HG03378 (cell line): ENCODE results near the gene PDGFA.

ENCODE experiments used
- ATAC-seq: cut with Tn5 transposase; IDR thresholded peaks from one replicate; pipeline ENCODE4 v1.9.1; 2021; ENCODE audit warnings: mild to moderate bottlenecking, moderate library complexity; ENCODE audit not compliant: unreplicated experiment

Gene PDGFA

DNA sequence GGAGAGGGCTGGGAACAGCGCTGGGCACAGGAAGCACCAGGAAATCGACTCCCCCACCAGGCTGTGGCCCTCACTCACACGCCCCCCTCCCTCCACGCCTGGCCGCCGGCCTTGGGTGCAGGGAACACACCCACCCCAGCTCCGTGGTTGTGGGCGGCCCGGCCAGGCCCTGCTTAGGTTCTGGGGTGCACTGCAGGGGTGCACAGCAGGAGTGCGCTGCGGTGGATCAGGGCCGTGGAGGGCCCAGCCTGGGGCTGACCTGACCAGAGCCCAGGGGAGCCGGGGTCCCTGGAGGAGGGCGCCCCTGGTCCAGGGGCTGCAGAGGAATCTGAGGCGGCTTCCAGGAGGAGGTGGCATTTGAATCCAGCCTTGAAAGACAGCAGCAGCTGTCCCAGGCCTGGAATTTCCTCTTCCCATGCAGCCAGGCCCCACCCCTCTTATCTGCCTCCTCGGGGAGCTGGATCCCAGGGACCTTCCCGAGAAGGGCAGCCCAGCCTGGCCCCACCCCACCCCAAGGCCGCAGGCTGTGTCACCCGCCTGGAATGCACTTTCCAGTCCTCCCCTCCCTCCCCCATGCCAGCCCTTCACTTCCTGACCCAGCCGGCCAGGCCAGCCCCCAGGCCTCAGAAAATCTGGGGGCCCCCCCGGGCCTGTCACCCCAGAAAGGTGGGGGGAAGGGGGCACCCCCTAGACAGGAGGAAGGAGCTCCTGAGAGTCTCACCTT lies 18.4 kb upstream of the PDGFA start:
- ATAC-seq = no peak

DNA sequence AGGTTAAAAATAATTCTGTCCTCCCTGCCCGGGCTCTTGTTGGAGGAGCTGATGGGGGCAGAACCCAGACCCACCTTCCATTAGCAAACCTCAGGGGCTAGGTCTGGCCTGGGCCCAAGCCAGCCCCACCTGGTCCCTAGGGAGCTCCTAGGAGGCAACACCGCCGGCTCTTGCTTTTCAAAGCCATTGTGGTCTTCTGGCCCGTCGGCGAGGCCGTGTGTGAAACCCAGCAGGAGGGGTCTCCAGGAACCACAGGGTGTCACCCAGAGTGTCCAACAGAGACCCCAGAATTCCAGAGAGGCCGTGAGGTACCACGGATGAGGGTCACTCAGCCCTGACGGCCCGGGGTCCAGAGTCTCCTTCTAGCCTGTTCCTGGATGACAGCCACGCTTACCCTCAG lies 16.6 kb upstream of the PDGFA start:
- ATAC-seq = no peak

DNA sequence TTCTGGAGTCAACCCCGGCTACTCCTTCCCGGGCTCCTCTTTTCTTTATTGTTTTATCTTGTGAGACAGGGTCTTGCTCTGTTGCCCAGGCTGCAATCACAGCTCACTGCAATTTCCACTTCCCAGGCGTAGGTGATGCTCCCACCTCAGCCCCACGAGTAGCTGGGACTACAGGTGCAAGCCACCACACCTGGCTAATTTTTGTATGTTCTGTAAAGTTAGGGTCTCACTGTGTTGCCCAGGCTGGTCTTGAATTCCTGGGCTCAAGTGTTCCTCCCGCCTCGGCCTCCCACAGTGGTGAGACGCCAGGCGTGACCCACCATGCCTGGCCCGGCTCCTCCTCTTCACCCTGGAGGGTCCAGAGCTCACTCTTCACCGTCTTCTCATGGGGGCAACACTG lies 15.3 kb upstream of the PDGFA start:
- no peak for ATAC-seq

GRCh38 chr7:534075-534474 lies 14.4 kb upstream of the PDGFA start:
- no peak for ATAC-seq

- no peak for ATAC-seq
Measured at GRCh38 chr7:533266-533665, 13.6 kb upstream of the PDGFA start.

DNA sequence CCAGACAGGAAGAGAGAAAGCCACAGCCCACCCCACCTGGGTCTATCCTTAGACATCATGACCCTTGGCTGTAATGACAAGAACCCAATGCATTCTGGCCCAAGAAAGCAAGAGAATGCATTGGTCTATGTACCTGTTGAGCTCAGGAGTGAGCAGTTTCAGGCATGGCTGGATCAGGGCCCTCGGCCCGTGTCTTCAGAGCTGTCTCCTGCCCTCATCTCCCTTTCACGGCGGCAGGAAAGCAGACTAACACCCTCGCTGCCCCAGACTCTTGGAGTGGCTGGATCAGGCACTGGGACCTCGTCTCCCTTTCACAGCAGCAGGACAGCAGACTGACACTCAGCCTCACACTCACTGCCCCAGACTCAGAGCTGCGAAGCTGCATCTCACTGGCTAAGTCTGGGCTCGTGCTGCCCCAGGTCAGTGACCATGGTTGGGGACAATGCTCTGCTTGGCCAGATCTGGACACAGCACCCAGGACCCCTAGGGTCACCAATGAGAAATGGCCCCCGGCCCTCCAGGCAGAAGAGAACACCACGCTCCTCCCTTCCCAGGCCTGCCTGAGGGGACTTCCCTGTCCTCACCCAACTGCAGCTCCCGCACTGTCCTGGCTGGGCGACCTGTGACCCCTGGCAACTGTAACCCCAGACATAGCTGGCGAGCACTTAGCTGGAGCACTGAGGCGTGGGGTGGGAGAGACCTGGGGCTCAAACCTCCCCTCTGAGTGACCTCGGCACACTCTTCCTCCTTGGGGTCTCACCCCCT lies 12.9 kb upstream of the PDGFA start:
- no peak for ATAC-seq

DNA sequence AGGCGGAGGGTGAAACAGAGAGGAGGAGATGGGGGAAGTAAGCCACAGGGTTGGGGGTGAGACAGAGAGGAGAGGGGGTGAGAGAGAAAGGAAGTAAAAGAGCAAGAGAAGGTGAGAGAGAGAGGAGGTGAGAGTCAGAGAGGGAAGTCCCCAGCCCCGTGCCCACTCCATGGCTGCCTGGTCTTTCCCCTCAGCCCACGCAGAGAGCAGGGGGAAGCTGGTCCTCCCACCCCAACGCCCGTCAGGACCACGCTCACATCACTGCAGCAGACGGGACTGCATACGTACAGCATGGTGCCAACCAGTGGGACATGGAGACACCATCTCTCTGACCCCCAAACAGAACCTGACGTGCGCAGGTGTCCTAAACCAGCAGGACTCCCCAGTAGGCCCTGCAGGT lies 12.1 kb upstream of the PDGFA start:
- no peak for ATAC-seq

DNA sequence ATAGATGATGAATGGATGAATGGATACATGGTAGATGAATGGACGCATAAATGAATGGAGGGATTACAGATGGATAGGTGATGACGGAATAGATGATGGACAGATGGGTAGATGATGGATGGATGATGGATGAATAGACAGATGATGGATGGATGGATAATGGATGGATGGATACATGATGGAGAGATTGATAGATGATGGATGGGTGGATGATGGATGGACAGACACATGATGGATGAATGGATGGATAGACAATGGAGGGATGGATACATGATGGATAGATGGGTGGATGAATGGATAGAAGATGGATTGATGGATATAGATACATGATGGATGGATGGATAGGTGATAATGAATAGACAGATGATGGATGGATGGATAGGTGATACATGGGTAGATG lies 8.8 kb upstream of the PDGFA start:
- ATAC-seq = no peak

- ATAC-seq = no peak
Measured at GRCh38 chr7:527723-528122, 8.1 kb upstream of the PDGFA start.

DNA sequence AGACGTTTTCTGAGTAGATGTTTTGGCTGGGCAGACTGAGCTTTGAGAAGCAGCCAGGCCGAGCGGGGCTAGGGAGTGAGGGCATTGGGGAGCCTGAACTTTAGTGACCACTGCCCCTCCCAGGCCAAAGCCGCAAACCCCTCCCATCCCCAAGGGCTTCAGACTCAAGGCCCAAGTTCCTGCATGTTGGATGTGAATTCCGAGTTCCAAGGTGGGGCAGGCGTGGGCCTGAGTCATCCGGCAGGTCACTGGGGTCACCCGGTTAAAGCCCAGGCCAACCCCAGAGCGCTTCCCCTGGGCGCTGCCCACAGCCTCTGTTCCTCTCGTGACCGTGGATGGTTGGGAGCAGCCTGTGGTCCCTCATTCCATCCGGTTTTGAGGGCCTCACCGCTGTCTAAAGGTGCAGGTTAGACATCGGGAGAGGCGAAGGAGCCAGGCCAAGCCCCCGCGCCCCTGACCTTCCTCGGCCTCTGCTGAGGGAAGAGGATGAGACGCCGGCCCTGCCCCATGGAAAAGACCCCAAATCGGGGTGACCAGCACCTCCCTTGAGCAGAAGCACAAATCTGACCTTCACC lies 6.9 kb upstream of the PDGFA start:
- ATAC-seq = no peak

DNA sequence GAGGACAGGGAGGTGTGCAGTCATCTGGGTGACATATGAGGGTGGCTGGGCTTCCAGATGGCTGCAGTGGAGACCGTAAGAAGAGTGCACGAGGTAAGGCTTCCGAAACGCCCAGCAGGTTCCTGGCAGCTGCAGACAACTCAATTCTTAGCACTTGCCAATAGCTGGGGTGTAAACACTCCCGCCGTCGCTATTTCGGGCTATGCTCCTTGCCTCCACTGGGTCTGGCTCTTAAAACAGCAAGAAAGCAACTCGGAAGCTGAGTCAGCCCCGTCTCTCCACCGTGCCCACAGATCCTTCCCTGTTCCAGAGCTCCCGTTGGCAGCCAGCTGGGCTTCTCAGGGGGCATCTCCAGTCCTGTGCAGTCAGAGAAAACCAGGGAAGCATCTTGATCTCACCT lies 6.1 kb upstream of the PDGFA start:
- no peak for ATAC-seq

- ATAC-seq = no peak
Measured at GRCh38 chr7:524800-525199, 5.2 kb upstream of the PDGFA start.

DNA sequence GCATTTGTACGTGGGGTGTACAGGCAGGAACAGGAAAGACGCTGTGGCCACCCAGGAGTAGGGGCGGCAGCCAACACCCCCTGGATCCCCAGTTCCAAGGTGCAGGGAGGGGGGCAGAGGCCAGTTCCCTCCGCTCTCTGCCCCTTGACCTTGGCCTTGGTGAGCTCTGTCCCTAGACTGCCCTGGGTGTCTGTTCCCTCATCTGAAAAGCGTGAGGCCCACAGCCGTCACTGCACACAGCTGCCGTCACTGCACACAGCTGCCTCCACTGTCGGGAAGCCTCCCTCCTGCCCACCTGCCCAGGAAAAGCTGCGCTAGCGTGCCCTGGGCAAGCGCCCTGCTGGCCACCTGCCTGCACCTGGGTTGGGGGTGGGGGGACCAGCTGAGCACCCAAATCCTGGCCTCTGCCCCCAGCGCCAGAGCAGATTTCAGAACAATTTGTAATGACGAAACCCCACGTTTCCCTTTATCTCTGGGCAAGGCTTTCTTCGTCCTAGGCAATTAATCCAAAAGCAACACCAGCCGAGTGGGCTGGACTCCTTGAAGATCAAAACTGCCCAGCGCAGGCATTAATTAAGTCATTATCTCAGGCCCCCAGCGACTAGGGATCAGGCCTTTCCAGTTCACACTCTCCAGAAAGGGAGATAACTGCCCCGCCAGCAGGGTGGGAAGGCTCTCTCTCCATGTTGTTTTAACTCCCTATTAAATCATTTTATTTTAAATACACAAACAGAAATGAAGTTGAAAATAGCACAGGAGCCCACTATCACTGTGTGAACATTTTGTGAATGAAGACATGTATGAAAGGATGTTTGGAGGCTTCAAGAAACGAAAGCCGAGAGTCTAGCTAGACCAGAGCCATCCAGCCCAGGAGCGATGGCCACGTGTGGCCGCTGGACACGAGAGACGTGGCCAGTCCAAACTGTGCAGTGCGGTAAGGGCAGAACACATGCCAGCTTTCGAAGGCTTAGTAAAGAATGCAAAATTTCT lies 4.0 kb upstream of the PDGFA start:
- no peak for ATAC-seq

DNA sequence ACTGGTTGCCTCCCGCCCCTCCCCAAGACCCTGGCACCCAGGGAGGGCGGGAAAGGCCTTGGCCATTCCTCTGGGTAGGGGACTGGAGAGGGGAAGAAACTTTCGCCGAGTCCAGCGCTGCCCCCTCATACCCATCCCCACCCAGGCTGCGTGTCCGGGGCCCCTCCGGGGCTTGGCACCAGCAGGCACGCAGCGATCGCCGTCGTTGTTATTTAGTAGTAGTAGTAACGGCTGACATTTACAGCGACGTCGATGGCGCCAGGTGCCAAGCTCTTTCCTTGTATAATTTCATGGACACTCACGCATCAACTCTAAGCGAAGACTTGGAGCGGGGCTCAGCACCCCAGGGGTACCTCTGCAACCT lies 3.3 kb upstream of the PDGFA start:
- no peak for ATAC-seq

GRCh38 chr7:522071-522950 lies 2.7 kb upstream of the PDGFA start:
- peak; percentile 47 for ATAC-seq

DNA sequence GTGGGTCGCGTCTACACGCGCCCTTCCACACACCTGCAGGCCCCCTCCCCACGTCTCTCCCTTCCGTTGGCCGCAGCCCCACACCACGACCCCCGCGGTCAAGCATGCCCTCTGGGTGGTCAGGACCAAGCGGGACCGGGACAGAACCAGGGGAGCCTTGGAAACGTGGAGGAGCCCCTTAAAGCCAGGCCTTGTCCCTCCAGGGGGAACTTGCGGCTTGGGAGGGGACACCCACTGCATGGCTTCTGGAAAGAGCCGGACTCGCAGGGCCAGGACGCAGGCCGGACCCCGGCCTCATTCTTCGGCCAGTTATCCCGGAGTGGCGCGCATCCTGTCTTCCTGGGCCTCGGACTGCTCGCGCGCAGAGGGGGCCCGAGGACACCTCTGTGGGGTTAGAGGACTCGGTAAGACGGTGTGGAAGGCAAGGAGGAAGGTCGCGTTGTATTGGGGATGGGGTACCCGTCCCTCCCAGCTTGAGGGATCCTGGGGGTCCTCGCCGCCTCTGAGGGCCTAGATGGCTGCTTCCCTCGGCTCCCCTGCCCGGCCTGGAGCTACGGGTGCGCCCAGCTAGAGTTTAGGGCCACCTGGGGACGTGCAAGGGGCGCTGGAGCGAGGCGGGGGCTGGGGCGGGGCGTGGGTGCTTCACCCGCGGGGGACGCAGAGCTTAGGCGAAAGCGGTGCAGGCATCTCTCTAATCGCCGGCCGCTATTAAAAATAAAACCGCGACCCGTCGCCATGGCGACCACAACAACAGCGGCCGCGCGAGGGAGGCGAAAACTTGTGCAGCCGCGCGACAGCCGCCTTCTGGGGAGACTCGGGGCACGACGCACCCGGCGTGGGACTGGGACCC lies 1.8 kb upstream of the PDGFA start:
- ATAC-seq = no peak

- ATAC-seq = no peak
Measured at GRCh38 chr7:520503-521161, 986 bp upstream of the PDGFA start.

GRCh38 chr7:518630-519483 lies 789 bp downstream of the PDGFA start:
- ATAC-seq = no peak
